Measurements from ENCODE around the gene ZNRF1.

- TF ChIP-seq CTCF (IDR thresholded peaks at IDR 0.05) = no peak
- no peak for TF ChIP-seq POLR2A (IDR thresholded peaks at IDR 0.05)
These were observed 113.3 kb downstream of the ZNRF1 start for GRCh38 chr16:75111961-75112733.

All from right lobe of liver (tissue), 4 donors.